Measurements from ENCODE around the gene PIK3IP1.
"Not testable (repeated sequence)": the region's sequence is repeated elsewhere in the genome, so short reads cannot be mapped to it uniquely, and the experiment has no call there.

The PIK3IP1 gene

GRCh38 chr22:31292236-31292989 lies at the start of gene PIK3IP1:
TSS of gene PIK3IP1 (minus strand) at chr22:31292488. CDS start at chr22:31292344, 144 bp downstream.
- DNase-seq (ENCODE audit: low read depth in 2 of 2) = peak; percentile 55 to 78

- no peak for DNase-seq (ENCODE audit: low read depth in 2 of 2)
These were observed 49.2 kb upstream of the PIK3IP1 start for GRCh38 chr22:31341386-31342088.

GRCh38 chr22:31340765-31341247 lies 48.5 kb upstream of the PIK3IP1 start:
- DNase-seq (ENCODE audit: low read depth in 2 of 2) = no peak

- DNase-seq (ENCODE audit: low read depth in 2 of 2) = no peak
These were observed 48.1 kb upstream of the PIK3IP1 start for GRCh38 chr22:31340360-31340759.

GRCh38 chr22:31339148-31339832 lies 47.0 kb upstream of the PIK3IP1 start:
- no peak for DNase-seq (ENCODE audit: low read depth in 2 of 2)

- no peak for DNase-seq (ENCODE audit: low read depth in 2 of 2)
These were observed 44.9 kb upstream of the PIK3IP1 start for GRCh38 chr22:31337178-31337577.

- DNase-seq (ENCODE audit: low read depth in 2 of 2) = no peak
These were observed 42.0 kb upstream of the PIK3IP1 start for GRCh38 chr22:31334329-31334728.

GRCh38 chr22:31333641-31334040 lies 41.4 kb upstream of the PIK3IP1 start:
- no peak for DNase-seq (ENCODE audit: low read depth in 2 of 2)

- no peak for DNase-seq (ENCODE audit: low read depth in 2 of 2)
These were observed 40.6 kb upstream of the PIK3IP1 start for GRCh38 chr22:31332886-31333285.

GRCh38 chr22:31332010-31332409 lies 39.7 kb upstream of the PIK3IP1 start:
- DNase-seq (ENCODE audit: low read depth in 2 of 2) = no peak

- no peak for DNase-seq (ENCODE audit: low read depth in 2 of 2)
These were observed 37.3 kb upstream of the PIK3IP1 start for GRCh38 chr22:31329453-31330215.

GRCh38 chr22:31329029-31329428 lies 36.7 kb upstream of the PIK3IP1 start:
- no peak for DNase-seq (ENCODE audit: low read depth in 2 of 2)

- no peak for DNase-seq (ENCODE audit: low read depth in 2 of 2)
These were observed 36.3 kb upstream of the PIK3IP1 start for GRCh38 chr22:31328544-31328960.

- no peak for DNase-seq (ENCODE audit: low read depth in 2 of 2)
These were observed 35.7 kb upstream of the PIK3IP1 start for GRCh38 chr22:31327806-31328543.

- no peak for DNase-seq (ENCODE audit: low read depth in 2 of 2)
These were observed 34.6 kb upstream of the PIK3IP1 start for GRCh38 chr22:31326877-31327276.

GRCh38 chr22:31323578-31324550 lies 31.6 kb upstream of the PIK3IP1 start:
- DNase-seq (ENCODE audit: low read depth in 2 of 2) = no peak

- no peak for DNase-seq (ENCODE audit: low read depth in 2 of 2)
These were observed 29.1 kb upstream of the PIK3IP1 start for GRCh38 chr22:31321421-31321820.

GRCh38 chr22:31314220-31314619 lies 21.9 kb upstream of the PIK3IP1 start:
- not testable (repeated sequence) for DNase-seq (ENCODE audit: low read depth in 2 of 2)

- peak in 1 of 2 experiments; percentile 67 for DNase-seq (ENCODE audit: low read depth in 2 of 2)
These were observed 21.3 kb upstream of the PIK3IP1 start for GRCh38 chr22:31313366-31314147.

Data from stimulated activated CD4-positive, alpha-beta T cell treated with anti-CD3 and anti-CD28 coated beads, Interleukin-12 subunit alpha, Interleukin-12 subunit beta, amount 100 ng/mL, for 24 hours (primary cell).